Hepatocyte (in vitro differentiated cells): ENCODE data around the gene ALOX15.

Source experiments
- CTCF ChIP-seq: fragments of 200-600 bp; sonication (generic); IDR thresholded peaks from 2 replicates; pipeline ENCODE4 v1.5.1; 2016; ENCODE audit warnings: antibody characterized with exemption, mild to moderate bottlenecking; ENCODE audit not compliant: poor library complexity
- EZH2 ChIP-seq: fragments of 200-600 bp; sonication (generic); IDR thresholded peaks from 2 replicates; pipeline ENCODE4 v1.6.1; 2016; ENCODE audit warnings: antibody characterized with exemption, mild to moderate bottlenecking, borderline replicate concordance
- EZH2phosphoT487 ChIP-seq: fragments of 200-600 bp; sonication (generic); IDR thresholded peaks from one replicate; pipeline ENCODE4 v1.6.1; 2018; ENCODE audit warnings: antibody characterized with exemption, mild to moderate bottlenecking, low read depth, moderate library complexity; ENCODE audit not compliant: unreplicated experiment, severe bottlenecking

GRCh38 chr17:4657678-4658077 lies 16.2 kb upstream of the ALOX15 start:
- TF ChIP-seq CTCF = no peak
- no peak for TF ChIP-seq EZH2
- no peak for TF ChIP-seq EZH2phosphoT487
